ENCODE measurements around the gene CD200. TPM values are rescaled to one million over a fixed set of nuclear protein-coding genes. Genes with fewer than 3 reads are reported as not detected.

Gene CD200
- total RNA-seq = 9.4 and 10.4 TPM in 2 replicates

DNA sequence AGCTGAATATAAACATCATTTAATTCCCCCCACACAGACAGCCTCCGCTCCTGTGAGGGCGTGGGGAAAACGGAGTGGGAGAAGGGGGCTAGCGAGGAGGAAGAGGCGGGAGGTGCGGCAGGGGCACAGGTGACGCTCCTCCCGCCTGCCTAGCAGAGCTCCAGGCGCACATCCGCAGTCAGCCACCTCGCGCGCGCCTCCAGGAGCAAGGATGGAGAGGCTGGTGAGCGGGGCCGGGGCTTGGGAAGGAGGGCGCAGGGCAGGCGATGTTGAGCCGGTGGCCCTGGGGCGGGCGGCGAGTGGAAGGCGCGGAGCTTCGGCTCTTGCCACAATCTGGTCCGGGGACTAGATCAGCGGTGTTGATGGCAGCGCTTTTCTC is at the start of gene CD200:
CD200 (plus strand) TSS at position 155 of the 379 bp plus-strand sequence; CDS start at position 212, 57 bp downstream.
- intact Hi-C loops (cut with micrococcal nuclease) = loop anchor here (2.0 kb wide), 1 partner anchor 50 kb away; no protein-coding TSS in a partner anchor

- intact Hi-C loops (cut with micrococcal nuclease) = no loop called here
Observed at GRCh38 chr3:112289011-112289410, 43.9 kb upstream of the CD200 start.

DNA sequence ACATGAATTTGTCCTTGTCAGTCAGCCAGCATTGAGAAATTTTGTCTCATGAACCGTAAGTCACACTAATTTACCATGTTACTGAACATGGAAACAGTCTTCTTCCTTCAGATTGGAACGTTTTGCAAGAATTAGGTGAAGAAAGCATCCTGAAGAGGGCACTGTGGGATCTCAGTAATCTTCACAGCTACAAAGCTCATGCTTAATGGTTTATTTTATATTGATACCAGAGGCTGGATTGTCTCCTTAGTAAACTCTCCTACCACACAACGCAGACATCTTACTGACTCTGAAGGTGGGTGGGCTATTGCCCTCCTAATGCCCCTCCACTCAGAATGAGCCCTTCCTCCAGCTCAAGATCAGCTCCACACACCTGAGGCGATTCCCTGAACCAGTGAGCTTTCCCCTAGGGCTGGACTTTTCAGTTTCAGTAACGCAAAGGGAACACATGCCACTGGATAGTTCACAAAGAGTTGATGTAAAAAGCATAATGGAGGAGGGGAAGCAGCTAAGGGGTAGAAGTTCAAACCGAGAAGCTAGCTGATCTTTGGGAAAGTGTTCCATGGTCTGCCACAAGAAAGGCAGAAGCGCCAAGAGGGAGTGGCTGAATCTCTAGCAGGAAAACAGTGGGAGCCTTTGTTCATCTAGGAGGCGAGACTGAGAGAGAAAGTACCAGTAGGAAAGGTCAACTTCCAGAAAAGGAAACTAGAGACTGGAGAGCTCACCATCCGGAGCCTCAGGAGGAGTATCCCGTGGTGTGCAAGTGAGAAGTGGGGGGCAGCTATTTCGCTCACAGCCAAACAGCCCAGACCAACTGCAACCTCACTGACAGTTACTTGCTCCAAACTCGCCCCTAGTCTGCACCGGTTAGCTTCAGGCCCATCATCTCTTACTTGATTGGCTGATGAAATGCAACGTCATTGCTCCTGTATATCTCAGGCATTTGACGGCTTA is 39.3 kb upstream of the CD200 start, which contains the start of gene SLC9C1:
SLC9C1 (minus strand) TSS at position 849 of the 954 bp plus-strand sequence. CDS start 7,425 bp downstream, outside the sequence.
- intact Hi-C loops (cut with micrococcal nuclease) = loop anchor here (1.0 kb wide), 4 partner anchors 34 to 238 kb away; no protein-coding TSS in a partner anchor

- intact Hi-C loops (cut with micrococcal nuclease) = loop anchor here (1.0 to 5.0 kb wide), 3 partner anchors 160 to 222 kb away; no protein-coding TSS in a partner anchor
Observed at GRCh38 chr3:112297714-112298113, 35.2 kb upstream of the CD200 start.

- intact Hi-C loops (cut with micrococcal nuclease) = loop anchor here (5.0 kb wide), 1 partner anchor 161 kb away; no protein-coding TSS in a partner anchor
Observed at GRCh38 chr3:112298781-112299180, 34.2 kb upstream of the CD200 start.

DNA sequence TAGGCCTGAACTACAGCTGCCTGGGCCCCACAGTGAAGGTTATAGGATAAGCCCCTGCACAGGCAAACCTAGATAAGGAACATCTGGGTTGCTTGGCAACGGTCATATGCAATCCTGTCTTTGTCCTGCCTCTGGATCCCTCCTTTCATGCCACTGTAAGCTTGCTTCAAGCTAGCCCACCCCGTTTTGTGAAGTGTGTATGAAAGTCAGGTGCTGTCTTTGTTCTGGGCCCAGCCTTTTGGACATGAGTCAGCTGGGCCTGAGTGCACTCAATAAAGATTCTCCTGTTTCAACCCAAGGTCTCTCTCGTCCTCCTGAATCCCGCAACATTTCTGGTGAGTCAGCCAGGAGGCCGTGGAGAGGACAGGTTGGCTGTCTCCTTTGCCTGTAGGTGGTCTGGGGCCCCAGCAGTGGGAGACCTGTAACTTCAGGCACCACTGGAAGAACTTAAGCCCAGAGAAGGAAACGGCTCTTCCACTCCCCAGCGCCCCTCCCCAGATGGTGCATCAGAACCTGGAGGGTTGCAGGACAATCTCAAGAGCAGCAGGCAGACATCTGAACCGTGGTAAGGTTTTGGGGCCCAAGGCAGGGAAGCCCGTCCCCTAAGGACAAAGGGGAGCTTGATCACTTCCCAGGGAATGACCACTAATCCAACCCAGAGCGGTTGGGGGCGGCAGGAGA is 30.7 kb upstream of the CD200 start:
- intact Hi-C loops (cut with micrococcal nuclease) = no loop called here

DNA sequence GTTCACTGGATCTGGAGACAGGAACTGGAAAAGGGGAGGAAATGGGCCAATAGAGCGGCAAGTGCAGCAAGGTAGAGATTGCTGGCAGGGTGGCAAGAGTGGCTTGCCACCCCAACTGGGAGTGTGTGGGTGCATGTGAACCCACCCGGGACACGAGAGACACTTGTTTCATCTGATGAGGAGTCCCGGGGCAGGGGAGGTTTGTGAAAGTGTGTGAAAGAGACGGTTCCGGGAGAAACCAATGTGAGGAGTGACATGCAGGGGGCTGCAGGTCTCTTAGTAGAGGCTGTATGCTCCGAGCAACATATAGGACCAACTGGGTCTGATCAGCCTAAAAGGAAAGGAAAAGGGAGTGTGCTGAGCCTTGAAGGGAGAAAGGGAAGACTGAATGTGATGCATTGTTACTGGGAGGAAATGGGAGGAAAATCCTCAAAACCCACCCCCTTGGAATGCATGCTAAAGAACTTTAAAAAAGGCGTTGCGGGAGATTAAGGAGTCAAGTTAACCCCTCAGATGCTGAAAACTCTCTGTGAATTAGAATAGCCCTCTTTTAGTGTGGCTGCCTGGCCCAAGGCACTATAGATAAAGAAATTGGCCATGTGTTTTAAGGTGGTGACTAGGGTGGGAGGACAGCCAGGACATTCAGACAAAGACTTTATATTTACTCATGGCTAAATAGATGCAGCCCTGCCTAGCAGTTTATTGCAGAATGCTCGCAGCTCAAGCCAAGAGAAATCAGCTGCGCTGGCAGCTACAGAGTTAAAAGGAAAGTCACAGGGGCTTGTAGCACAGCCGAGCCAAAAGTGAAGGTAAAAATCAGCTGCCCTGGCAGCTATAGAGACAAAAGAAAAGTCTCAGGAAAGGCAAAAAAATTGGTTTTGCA is 29.8 kb upstream of the CD200 start:
- intact Hi-C loops (cut with micrococcal nuclease) = no loop called here

DNA sequence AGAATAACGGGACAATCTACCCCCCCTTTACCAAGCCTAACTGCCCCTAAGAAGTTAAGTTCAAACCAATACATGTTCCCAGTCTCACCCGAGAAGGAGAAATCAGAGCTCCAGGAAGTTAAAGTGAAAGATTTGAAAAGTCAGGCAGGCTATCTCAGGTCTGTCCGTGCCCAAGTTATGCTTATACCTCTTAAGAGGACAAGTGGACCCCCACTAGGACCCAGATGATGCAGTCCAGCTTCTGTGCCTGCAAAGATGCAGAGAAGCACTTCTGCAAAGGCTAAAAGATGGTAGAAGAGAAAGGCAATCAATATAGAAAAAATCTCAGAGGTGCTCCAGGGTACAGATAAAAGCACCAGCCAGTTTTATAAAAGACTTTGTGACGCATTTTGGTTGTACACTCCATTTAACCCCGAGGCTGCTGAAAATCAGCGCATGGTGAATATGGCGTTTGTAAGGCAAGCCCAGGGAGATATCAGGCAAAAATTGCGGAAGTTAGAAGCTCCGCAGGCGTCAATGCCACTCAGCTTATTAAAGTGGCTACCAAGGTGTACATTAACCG is 29.1 kb upstream of the CD200 start:
- intact Hi-C loops (cut with micrococcal nuclease) = no loop called here

DNA sequence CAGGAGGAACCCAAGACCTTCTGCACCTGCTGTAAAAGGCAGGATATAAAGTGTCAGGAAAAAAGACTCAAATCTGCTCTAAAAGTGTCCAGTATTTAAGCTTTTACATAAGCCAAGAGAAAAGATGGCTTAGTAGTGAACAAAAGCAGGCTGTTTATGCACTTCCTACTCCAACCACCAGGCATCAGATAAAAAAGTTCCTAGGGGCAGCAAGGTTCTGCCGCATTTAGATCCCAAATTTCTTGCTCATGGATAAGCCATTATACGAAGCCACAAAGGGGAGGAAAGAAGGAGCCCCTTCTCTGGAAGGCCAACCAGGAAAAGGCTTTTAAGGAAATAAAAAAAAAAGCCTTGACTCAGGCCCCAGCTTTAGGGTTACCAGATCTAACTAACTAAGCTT is 28.3 kb upstream of the CD200 start:
- intact Hi-C loops (cut with micrococcal nuclease) = no loop called here

- intact Hi-C loops (cut with micrococcal nuclease) = no loop called here
Observed at GRCh38 chr3:112306825-112307224, 26.1 kb upstream of the CD200 start.

- intact Hi-C loops (cut with micrococcal nuclease) = no loop called here
Observed at GRCh38 chr3:112307557-112307956, 25.4 kb upstream of the CD200 start.

DNA sequence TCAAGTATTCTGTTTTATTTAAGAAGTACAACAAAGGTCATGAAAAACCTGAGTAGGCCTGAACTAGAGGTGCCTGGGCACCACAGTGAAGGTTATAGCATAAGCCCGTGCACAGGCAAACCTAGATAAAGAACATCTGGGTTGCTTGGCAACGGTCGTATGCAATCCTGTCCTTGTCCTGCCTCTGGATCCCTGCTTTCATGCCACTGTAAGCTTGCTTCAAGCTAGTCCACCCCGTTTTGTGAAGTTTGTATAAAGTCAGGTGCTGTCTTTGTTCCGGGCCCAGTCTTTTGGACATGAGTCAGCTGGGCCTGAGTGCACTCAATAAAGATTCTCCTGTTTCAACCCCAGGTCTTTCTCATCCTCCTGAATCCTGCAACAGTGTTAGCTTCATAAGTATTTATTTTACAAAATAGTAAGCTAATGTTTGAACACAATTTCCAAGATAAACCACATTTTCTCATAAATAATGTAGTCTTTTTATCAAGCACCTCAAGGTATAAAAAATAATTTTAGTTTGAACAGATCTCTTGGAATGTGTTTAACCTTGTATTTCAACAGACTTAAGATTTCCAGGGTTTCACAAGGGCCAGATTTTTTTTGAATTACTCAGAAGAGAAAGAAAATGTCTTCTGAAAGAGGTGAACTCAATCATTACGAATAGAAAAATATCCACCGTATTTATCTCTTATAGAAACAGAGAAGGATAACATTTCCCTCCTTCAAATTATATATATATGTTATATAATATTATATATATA is 24.6 kb upstream of the CD200 start:
- intact Hi-C loops (cut with micrococcal nuclease) = no loop called here

DNA sequence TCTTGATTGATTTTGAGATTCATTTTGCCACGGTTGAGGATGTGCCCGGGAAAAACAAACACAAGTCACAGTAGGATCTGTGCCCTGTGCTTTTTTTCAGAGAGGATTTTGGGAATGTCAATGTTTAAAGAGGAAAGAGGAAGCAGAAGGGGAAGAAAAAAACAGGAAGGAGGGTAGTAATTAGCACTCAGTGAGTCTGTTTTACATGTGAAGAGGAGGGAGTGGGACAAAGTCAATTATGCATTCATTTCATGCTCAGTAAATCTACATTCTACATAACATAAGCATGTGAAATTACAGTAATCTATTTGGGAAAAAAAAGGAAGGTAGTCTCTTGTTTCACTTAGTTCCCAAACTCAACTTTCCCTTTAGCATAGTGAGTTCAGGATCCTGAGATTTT is 18.3 kb upstream of the CD200 start:
- intact Hi-C loops (cut with micrococcal nuclease) = no loop called here

DNA sequence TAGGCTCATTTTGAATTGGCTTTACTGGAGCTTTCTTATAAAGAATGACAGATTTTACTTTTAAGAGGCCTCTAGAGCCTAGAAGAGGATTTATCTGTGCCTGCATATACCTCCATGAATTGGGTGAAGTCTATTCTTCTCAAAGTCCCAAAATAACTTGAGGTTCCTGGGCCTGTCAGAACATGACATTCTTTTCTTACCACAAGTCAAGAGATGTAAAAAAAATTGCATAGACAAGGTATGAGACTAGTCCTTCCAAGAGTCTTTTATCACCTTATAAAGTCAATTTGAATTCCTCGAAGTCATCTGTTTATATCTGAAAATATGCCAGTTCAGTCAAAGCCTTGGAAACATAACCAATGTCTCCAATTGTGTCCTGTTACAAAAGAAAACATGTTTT is 17.2 kb upstream of the CD200 start:
- intact Hi-C loops (cut with micrococcal nuclease) = no loop called here

GRCh38 chr3:112319516-112320276 is 13.3 kb upstream of the CD200 start:
- intact Hi-C loops (cut with micrococcal nuclease) = no loop called here

DNA sequence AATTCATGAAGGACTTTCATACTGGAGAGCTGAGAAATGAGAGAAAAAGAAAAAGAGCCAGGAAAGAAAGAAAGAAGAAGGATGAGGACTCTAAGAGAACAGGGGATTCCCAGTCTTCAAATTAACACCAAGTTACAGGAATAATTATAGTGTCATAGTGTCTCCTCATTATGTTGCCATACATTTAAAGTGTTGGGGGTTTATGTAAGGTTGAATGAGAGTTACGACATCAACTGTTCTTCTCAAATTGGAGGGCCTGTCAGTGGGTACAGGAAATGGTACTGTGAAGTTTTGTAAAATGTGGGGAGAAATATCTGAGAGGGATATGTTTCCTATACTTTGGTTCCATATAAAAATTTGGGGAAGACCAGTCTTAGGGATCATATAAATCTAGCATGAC is 12.3 kb upstream of the CD200 start:
- intact Hi-C loops (cut with micrococcal nuclease) = no loop called here

DNA sequence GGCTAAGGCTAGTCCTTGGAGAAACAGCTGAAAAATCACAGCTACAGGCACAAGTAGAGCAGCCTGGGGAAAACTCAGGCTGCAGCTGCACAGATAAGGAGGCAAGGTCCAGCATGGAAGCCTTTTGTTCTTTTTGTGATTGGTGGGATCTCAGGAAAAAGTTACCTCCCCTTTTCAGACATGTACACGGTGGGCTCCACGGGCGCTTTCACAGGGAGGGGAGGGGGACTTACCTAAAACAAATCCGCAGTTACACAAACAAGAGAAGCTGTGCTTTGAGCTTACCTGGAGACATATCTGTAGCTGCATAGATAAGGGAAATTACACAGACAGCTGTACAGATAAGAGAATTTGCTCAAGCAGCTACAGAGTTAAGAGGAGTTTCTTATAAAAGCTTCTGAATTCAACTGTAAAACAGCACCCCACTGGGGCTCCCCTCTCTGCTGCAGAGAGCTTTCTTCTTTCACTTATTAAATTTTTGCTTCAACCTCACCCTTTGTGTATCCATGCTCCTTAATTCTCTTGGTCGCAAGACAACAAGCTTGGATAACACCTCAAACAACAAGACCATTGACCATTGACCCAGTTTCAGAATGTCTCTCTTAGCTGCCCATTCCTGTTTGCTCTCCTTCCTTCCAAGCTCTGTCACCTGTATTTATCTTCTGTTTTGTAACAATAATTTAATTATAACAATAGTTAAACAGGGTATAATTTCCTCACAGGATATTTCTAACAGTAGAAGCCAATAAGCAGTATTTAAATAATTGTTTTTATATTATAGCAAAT is 10.9 kb upstream of the CD200 start:
- intact Hi-C loops (cut with micrococcal nuclease) = no loop called here

DNA sequence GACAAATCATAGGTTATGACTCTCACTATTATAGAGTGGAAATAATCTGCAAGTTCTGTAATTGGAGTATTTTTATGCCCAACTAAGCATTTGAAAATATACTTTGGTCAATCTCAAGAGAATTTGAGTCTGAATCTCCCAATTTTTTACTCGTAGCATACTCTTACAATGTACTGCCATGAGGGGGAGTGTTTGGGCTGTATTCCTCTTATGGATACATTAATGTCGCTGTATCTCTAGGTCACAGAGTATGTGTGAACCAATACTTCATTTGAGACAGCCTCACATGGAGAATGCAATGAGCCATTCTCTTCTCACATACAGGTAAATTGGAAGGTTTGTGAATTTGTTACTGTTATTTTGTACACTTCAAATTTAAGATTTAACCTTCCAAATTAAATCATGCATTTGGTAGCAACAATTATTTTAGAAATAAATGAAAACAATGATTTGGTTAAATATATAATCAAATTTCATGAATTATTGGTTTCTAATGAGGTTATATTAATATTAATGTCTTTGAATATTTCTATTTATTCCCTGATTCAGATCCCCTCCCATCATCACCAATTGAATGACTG is 5.5 kb upstream of the CD200 start:
- intact Hi-C loops (cut with micrococcal nuclease) = loop anchor here (1.0 kb wide), 5 partner anchors 34 to 215 kb away; no protein-coding TSS in a partner anchor
